Common myeloid progenitor, CD34-positive (primary cell): ENCODE data around the gene LGALS8.

Experiments
- CTCF ChIA-PET: fragments of 350-600 bp; sonication (Branson Sonifier 250); formaldehyde crosslinking; loops from one replicate; lab custom pipeline; 2021; ENCODE audit warnings: antibody characterized with exemption; lab: Charles Lee
- POLR2A ChIA-PET: fragments of 350-600 bp; sonication (Branson Sonifier 250); formaldehyde crosslinking; loops from one replicate; lab custom pipeline; 2021; ENCODE audit warnings: antibody characterized with exemption; lab: Charles Lee
- DNase-seq, 3 donors: peaks; one replicate each; pipeline versions ENCODE4 v3.0.0 to v3.0.0-alpha.2; 2013
- H3K27ac ChIP-seq, 2 experiments: 1 replicate in 1 of 2; 2 replicates in 1 of 2; pipeline ENCODE4 v1.7.0; 2013; ENCODE audit warnings: inconsistent platforms in 2 of 2, low read length in 2 of 2, mild to moderate bottlenecking in 2 of 2, low read depth in 1 of 2, moderate library complexity in 1 of 2; ENCODE audit not compliant: severe bottlenecking in 2 of 2, insufficient read depth in 1 of 2, poor library complexity in 1 of 2
- H3K27me3 ChIP-seq, 5 experiments: replicated peaks in 2 of 5; 1 replicate in 3 of 5; 2 replicates in 2 of 5; pipeline versions ENCODE4 v1.6.1 to v1.7.0; 2013; ENCODE audit warnings: low read length in 4 of 5, mild to moderate bottlenecking in 2 of 5, moderate library complexity in 2 of 5, inconsistent platforms in 1 of 5; ENCODE audit not compliant: insufficient read depth in 5 of 5, control insufficient read depth in 4 of 5
- H3K36me3 ChIP-seq, 4 experiments: 1 replicate in 2 of 4; 2 replicates in 2 of 4; pipeline versions ENCODE4 v1.6.1 to v1.7.0; 2013; ENCODE audit warnings: low read length in 3 of 4, control low read depth in 1 of 4, mild to moderate bottlenecking in 1 of 4; ENCODE audit not compliant: control insufficient read depth in 4 of 4, insufficient read depth in 4 of 4
- H3K4me1 ChIP-seq, 4 experiments: 1 replicate in 3 of 4; 2 replicates in 1 of 4; pipeline versions ENCODE4 v1.6.1 to v1.7.1; 2013; ENCODE audit warnings: low read length in 3 of 4, mild to moderate bottlenecking in 3 of 4, control low read depth in 1 of 4, inconsistent platforms in 1 of 4, moderate library complexity in 1 of 4; ENCODE audit not compliant: control insufficient read depth in 4 of 4, insufficient read depth in 4 of 4; ENCODE audit errors: control extremely low read depth in 1 of 4
- H3K4me3 ChIP-seq, 7 experiments: 1 replicate in 4 of 7; 2 replicates in 3 of 7; pipeline versions ENCODE4 v1.5.1 to v1.7.0; 2013; ENCODE audit warnings: mild to moderate bottlenecking in 7 of 7, low read length in 6 of 7, moderate library complexity in 6 of 7, inconsistent platforms in 2 of 7, low read depth in 2 of 7, control low read depth in 1 of 7; ENCODE audit not compliant: insufficient read depth in 4 of 7, control insufficient read depth in 1 of 7; ENCODE audit errors: extremely low read depth in 1 of 7
- H3K9me3 ChIP-seq, 5 experiments: 1 replicate in 4 of 5; 2 replicates in 1 of 5; pipeline versions ENCODE4 v1.6.1 to v1.7.1; 2013; ENCODE audit warnings: low read length in 4 of 5, mild to moderate bottlenecking in 2 of 5, inconsistent platforms in 1 of 5, low read depth in 1 of 5, moderate library complexity in 1 of 5; ENCODE audit not compliant: control insufficient read depth in 4 of 5, insufficient read depth in 2 of 5; ENCODE audit errors: control extremely low read depth in 1 of 5
- WGBS: methylation state at CpG from one replicate; pipeline ENCODE4 v1.1.5; 2013; ENCODE audit not compliant: insufficient coverage; 5-methylcytosine and 5-hydroxymethylcytosine counted together

LGALS8 gene

GRCh38 chr1:236552096-236552495 lies 28.3 kb downstream of the LGALS8 start:
- no peaks in the 10 kb centered on the region for H3K4me1 ChIP-seq
- peaks cover 37 to 97% (median 69%) of the 10 kb centered on the region in 4 experiments for H3K36me3 ChIP-seq
- H3K4me3 ChIP-seq, result no peak overlapping the region
- H3K9me3 ChIP-seq, result no peaks in the 10 kb centered on the region
- WGBS, result 100% methylated on average over 3 of the region's 6 CpGs
- H3K27ac ChIP-seq, result peak overlapping the region in 1 of 2 experiments; percentile 50
- no peaks in the 10 kb centered on the region for H3K27me3 ChIP-seq
- POLR2A ChIA-PET, result interaction anchor here (0.6 kb wide), 1 partner anchor 139 kb away, joined by 4 read pairs; no protein-coding TSS in a partner anchor
- no peak for DNase-seq
- CTCF ChIA-PET, result interaction anchor here (1.1 to 1.5 kb wide), 2 partner anchors 8 to 407 kb away, joined by 3 to 4 read pairs; no protein-coding TSS in a partner anchor

DNA sequence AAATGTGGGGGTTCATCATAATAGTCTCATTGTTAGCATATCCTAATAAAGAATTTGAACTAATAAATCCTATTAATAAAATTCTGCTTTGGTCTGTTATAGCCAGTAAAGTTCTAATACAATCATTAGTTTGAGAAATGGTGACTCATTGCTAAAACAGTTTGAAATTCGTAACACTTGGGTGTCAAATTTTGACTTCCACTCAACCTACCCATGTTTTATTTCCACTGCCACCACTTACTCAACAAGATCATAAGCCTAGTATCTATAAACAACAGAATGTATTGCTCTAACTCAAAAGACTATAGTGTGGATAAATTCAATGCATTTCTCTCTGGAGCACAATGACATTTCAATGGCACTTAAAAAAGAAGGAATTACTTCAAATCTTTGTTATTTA lies 29.1 kb downstream of the LGALS8 start:
- Histone ChIP-seq H3K36me3 (peaks cover 36 to 97% (median 67%) of the 10 kb centered on the region in 4 experiments), H3K27me3 (no peaks in the 10 kb centered on the region), H3K4me1 (no peaks in the 10 kb centered on the region), H3K9me3 (no peaks in the 10 kb centered on the region), H3K4me3 (no peak overlapping the region), H3K27ac (no peak overlapping the region)
- ChIA-PET POLR2A (no interaction called here), CTCF (no interaction called here)
- no CpG with 5 or more reads among the region's 1 CpG for WGBS
- no peak for DNase-seq

DNA sequence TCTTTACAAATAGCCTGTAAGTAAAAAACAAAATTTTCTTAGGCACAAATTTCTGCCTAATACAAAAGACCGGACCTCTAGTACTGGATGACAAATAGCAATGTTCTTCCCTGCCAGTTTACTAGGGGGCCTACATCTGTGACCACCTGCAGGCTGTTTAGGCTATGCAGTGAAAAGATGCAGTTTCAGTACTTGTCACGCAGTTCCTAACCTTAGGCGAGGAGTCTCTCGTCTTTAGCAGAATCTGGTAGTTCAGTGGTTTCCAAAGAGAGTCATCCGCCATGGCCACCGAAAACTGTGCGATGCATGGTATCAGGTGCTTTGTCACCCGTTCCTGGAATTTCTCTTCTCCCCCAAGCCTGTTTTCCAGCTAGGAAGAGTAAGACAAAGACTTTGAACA lies 29.6 kb downstream of the LGALS8 start:
- WGBS, result 83% methylated on average over 8 of the region's 8 CpGs
- Histone ChIP-seq H3K4me1 (no peaks in the 10 kb centered on the region), H3K27ac (no peak overlapping the region), H3K36me3 (peaks cover 38 to 97% (median 67%) of the 10 kb centered on the region in 4 experiments), H3K27me3 (no peaks in the 10 kb centered on the region), H3K9me3 (no peaks in the 10 kb centered on the region), H3K4me3 (no peak overlapping the region)
- DNase-seq, result no peak
- CTCF ChIA-PET, result no interaction called here
- POLR2A ChIA-PET, result no interaction called here

DNA sequence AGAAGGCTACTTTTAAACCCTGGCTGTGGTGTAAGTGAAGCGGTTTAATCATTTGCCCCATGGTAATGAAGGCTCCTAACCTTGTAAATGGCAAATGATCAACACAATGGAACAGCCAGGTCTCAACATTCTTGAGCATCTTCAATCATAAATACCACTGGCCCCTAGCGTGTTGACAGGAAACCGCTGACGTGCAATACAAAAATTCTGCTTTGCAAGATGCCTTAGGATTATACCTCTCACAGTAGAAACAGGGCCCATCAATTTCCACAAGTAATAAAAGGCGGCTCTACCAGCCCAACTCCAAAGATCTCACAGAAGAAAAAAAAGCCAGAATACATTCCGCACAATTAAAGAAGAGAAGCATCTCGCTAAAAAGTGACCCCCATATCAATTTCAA lies 32.8 kb downstream of the LGALS8 start:
- Histone ChIP-seq H3K27ac (no peak overlapping the region), H3K9me3 (no peaks in the 10 kb centered on the region), H3K27me3 (no peaks in the 10 kb centered on the region), H3K4me1 (no peaks in the 10 kb centered on the region), H3K4me3 (no peak overlapping the region), H3K36me3 (peaks cover 33 to 92% (median 66%) of the 10 kb centered on the region in 4 experiments)
- CTCF ChIA-PET, result no interaction called here
- no peak for DNase-seq
- 100% methylated on average over 4 of the region's 7 CpGs for WGBS
- POLR2A ChIA-PET, result no interaction called here

DNA sequence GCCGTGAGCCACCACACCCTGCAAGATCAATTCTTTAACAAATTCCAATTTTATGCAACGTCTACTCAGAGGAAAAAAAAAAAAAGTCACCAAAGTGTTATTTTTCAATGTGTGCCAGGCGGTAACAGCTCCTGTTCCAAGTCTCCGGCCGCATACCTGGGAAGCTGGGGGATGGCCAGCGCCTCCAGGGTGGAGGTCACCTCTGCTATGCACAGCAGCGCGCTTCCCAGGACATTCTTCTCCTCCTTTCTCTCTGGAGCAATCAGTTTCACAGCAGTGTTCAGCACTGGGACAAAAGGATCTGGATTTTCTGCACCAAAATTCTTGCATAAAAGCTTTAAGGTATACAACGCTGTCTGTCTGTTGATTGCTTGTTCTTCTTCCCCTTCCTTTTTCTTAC lies 34.3 kb downstream of the LGALS8 start:
- no peak for DNase-seq
- H3K4me3 ChIP-seq, result no peak overlapping the region
- POLR2A ChIA-PET, result interaction anchor here (0.6 kb wide), 1 partner anchor 687 kb away, joined by 6 read pairs; no protein-coding TSS in a partner anchor
- H3K27me3 ChIP-seq, result no peaks in the 10 kb centered on the region
- CTCF ChIA-PET, result interaction anchor here (1.2 kb wide), 1 partner anchor 26 kb away, joined by 3 read pairs; no protein-coding TSS in a partner anchor
- H3K9me3 ChIP-seq, result no peaks in the 10 kb centered on the region
- WGBS, result 99% methylated on average over 9 of the region's 9 CpGs
- H3K27ac ChIP-seq, result no peak overlapping the region
- H3K4me1 ChIP-seq, result no peaks in the 10 kb centered on the region
- H3K36me3 ChIP-seq, result peaks cover 29 to 94% (median 68%) of the 10 kb centered on the region in 4 experiments

- Histone ChIP-seq H3K36me3 (peaks cover 34 to 91% (median 65%) of the 10 kb centered on the region in 4 experiments), H3K27me3 (no peaks in the 10 kb centered on the region), H3K9me3 (no peaks in the 10 kb centered on the region), H3K4me3 (no peak overlapping the region), H3K4me1 (no peaks in the 10 kb centered on the region), H3K27ac (no peak overlapping the region)
- 100% methylated on average over 3 of the region's 3 CpGs for WGBS
- ChIA-PET CTCF (no interaction called here), POLR2A (interaction anchor here (0.6 kb wide), 1 partner anchor 686 kb away, joined by 6 read pairs; no protein-coding TSS in a partner anchor)
- no peak for DNase-seq
Observed at GRCh38 chr1:236558846-236559245, 35.1 kb downstream of the LGALS8 start.

GRCh38 chr1:236560213-236560771 lies 36.5 kb downstream of the LGALS8 start:
- Histone ChIP-seq H3K4me3 (no peak overlapping the region), H3K27me3 (no peaks in the 10 kb centered on the region), H3K9me3 (no peaks in the 10 kb centered on the region), H3K4me1 (no peaks in the 10 kb centered on the region), H3K27ac (no peak overlapping the region), H3K36me3 (peaks cover 42 to 93% (median 68%) of the 10 kb centered on the region in 4 experiments)
- ChIA-PET CTCF (interaction anchor here (0.6 to 1.3 kb wide), 4 partner anchors 9 to 376 kb away, joined by 4 read pairs; partner anchors contain the start of gene LGALS8), POLR2A (interaction anchor here (0.6 kb wide), 1 partner anchor 333 kb away, joined by 5 read pairs; no protein-coding TSS in a partner anchor)
- DNase-seq, result no peak
- 95% methylated on average over 4 of the region's 7 CpGs for WGBS
